Measurements from ENCODE around the gene CDC34. TPM values are rescaled to one million over a fixed set of nuclear protein-coding genes. Genes with fewer than 3 reads are reported as not detected.

Gene CDC34
- total and polyA plus RNA-seq, 2 of the 8 experiments (the other 6 are each of a cell fraction or from before 2014, with no cell fraction given), result 95.9 to 129 TPM

- no peak for TF ChIP-seq CHD7 (IDR thresholded peaks at IDR 0.05; ENCODE audit: insufficient replicate concordance, low read length)
- TF ChIP-seq BACH1 (IDR thresholded peaks at IDR 0.05; ENCODE audit: low read length), result no peak
- peak; percentile 61; the same call in 1 of the 2 replicates for TF ChIP-seq KDM1A (IDR thresholded peaks at IDR 0.05; ENCODE audit: borderline replicate concordance, low read length)
- no peak for TF ChIP-seq SRF (IDR thresholded peaks at IDR 0.05; ENCODE audit: low read depth, low read length)
These were observed 18.0 kb upstream of the CDC34 start (continued) for GRCh38 chr19:513368-514165.

All from H1 (cell line).